T-helper 17 cell (primary cell): Measurements from ENCODE around the gene OR6Y1. TPM values are rescaled to one million over a fixed set of nuclear protein-coding genes. Genes with fewer than 3 reads are reported as not detected.

Experiments used
- ATAC-seq: fragments of 150-1000 bp; cut with Tn5 transposase; 2 replicates; pipeline ENCODE4 v1.10.0; 2021; ENCODE audit warnings: mild to moderate bottlenecking, moderate library complexity
- DNase-seq, 3 donors: peaks; one replicate each; pipeline versions ENCODE4 v3.0.0 to v3.0.0-alpha.2; 2020 to 2021
- H3K9me3 ChIP-seq: one replicate; pipeline ENCODE4 v1.7.0; 2013; ENCODE audit warnings: low read length, mild to moderate bottlenecking; ENCODE audit not compliant: control insufficient read depth, poor library complexity, severe bottlenecking
- H3K27ac Mint-ChIP-seq: one replicate; pipeline ENCODE4 v1.8.0; 2022; ENCODE audit warnings: mild to moderate bottlenecking, moderate library complexity, mixed read lengths
- H3K27me3 Mint-ChIP-seq: one replicate; pipeline ENCODE4 v1.8.0; 2022; ENCODE audit warnings: mixed read lengths
- H3K36me3 Mint-ChIP-seq: one replicate; pipeline ENCODE4 v1.8.0; 2022; ENCODE audit warnings: low read depth, mixed read lengths
- H3K4me1 Mint-ChIP-seq: one replicate; pipeline ENCODE4 v1.8.0; 2022; ENCODE audit warnings: mild to moderate bottlenecking, mixed read lengths
- H3K4me3 Mint-ChIP-seq: one replicate; pipeline ENCODE4 v1.8.0; 2022; ENCODE audit warnings: mild to moderate bottlenecking, moderate library complexity, mixed read lengths
- total RNA-seq, 4 donors: library from RNA in 2 of 4; stranded (reverse) in 2 of 4; gene quantifications; one replicate each; pipeline ENCODE4 v1.2.3 and lab custom pipeline; 2022 to 2026

The OR6Y1 gene
- total RNA-seq, 2 donors from 2014 or later = not detected

DNA sequence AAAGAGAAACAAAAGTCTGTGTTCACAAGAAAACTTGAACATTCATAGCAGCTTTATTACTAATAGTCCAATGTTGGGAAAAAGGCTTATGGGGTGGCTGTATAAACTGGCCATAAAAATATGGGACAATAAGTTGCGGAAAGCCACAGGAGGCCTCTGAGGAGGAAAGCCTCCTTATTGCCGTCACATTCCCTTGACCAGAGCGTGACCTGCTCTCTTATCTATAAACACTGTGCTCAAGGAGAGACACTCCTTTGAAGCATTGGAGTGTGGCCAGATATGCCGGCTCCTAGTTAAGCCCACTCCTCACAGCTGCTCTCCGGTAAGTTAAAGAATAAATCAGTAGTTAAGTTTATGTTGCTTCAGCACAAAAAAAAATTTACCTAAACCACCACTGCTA, 19.7 kb downstream of the OR6Y1 start:
- H3K9me3 ChIP-seq = no peaks in the 10 kb centered on the region
- Mint-ChIP-seq H3K4me1 (peaks cover 2% of the 10 kb centered on the region), H3K27ac (no peak overlapping the region), H3K4me3 (no peak overlapping the region), H3K36me3 (peaks cover 2% of the 10 kb centered on the region), H3K27me3 (peaks cover 42% of the 10 kb centered on the region)
- no peak for ATAC-seq
- no peak for DNase-seq

DNA sequence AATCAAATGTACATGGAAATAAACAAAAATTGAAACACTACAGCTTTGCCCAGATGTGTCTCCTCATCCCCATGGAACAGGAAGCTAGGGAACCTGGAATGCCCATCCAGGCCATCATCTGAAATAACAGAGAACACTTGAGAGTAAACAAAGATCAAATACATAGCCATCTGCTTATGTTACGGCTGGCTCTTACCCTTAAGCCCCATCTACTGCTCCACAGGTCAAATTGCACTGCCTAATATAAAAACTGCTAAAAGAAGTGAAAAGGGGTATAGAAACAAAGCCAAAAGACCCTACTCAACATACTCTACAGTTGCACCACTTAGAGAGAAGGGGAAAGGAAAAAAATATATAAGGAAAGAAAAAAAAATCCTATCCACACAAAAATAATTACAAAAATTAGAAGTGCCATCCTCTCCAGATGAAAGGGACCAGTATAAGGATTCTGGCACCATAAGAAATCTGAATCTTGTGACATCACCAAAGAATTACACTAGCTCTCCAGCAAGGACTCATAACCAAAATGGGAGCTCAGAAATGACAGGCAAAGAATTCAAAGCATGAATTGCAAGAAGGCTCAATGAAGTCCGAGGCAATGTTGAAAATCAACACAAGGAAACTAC, 26.9 kb downstream of the OR6Y1 start:
- peaks cover 9% of the 10 kb centered on the region for H3K36me3 Mint-ChIP-seq
- no peaks in the 10 kb centered on the region for H3K4me1 Mint-ChIP-seq
- ATAC-seq = peak; percentile 76
- H3K27ac Mint-ChIP-seq = no peak overlapping the region
- H3K27me3 Mint-ChIP-seq = peaks cover 75% of the 10 kb centered on the region
- no peaks in the 10 kb centered on the region for H3K9me3 ChIP-seq
- H3K4me3 Mint-ChIP-seq = no peak overlapping the region
- no peak for DNase-seq

DNA sequence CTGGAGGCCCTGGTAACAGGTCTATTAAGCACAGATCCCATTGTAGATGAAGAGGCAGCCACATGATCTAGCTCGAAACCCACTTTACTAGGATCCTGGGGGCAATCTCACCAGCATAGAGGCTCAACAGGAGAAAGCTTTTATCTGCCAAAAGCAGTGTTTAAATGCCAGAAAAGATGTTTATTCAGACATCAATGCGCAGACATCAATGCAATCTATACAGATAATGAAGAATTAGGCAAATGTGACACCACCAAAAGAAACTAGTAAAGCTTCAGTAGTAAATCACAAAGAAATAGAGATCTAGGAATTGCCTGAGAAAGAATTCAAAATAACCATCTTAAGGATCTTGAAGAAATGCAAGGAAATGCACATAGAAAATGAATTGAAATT, 32.5 kb downstream of the OR6Y1 start:
- peaks cover 52% of the 10 kb centered on the region for H3K27me3 Mint-ChIP-seq
- no peak overlapping the region for H3K27ac Mint-ChIP-seq
- ATAC-seq (no peak), DNase-seq (no peak)
- H3K4me1 Mint-ChIP-seq = no peaks in the 10 kb centered on the region
- H3K36me3 Mint-ChIP-seq = peaks cover 4% of the 10 kb centered on the region
- H3K4me3 Mint-ChIP-seq = no peak overlapping the region
- no peaks in the 10 kb centered on the region for H3K9me3 ChIP-seq

DNA sequence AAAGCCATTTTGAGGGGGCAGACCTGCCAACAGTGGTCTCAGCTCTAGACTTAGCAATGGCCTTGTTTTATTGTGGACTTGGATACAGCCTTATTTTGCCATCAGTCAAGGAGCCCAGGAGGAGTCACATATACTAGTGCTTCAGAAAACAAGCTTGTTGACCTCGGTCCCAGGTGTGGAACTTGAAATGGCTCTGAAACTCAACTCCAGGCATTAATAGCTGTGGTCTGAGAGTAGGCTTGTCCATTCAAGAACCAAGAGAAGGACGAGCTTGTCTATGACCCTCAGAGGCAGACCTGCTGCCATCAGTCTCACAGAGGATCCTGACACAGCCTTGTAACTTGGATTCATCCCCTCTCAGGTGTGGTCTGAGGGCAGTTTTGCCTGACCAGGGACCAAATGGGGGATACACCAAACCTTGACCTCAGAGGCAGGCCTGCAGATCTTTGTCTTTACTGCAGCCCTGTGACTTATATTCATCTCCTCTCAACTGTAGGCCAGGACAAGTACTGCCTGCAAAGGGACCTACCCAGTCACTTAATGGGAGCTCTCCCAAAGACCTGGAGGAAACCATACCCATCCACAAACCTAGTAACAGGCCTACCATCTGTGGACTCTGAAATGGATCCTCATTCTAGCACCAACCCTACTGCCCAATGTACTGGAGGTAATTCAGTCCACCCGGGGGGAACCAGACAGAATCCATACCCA, 33.1 kb downstream of the OR6Y1 start:
- Mint-ChIP-seq H3K4me1 (no peaks in the 10 kb centered on the region), H3K36me3 (peaks cover 4% of the 10 kb centered on the region), H3K27me3 (peaks cover 47% of the 10 kb centered on the region), H3K4me3 (no peak overlapping the region), H3K27ac (no peak overlapping the region)
- DNase-seq (no peak), ATAC-seq (no peak)
- H3K9me3 ChIP-seq = no peaks in the 10 kb centered on the region

DNA sequence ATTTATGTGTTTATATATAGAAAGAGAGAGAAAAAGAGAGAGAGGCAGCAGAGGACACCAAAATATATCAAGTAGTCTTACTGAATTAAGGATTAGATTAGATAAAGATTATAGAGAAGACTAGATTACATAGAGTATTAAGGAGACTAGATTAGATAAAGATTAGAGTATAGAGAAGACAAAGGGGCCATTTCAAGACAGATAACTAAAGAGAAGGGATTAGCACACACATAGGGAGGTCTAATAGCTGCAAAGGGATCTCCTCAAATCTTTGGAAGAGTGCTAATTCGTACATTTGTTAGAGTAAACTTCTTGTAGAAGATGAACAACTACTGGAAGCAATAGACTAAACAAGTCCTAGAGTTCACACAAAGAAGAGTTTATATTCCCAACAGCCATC, 34.2 kb downstream of the OR6Y1 start:
- Mint-ChIP-seq H3K4me3 (no peak overlapping the region), H3K4me1 (no peaks in the 10 kb centered on the region), H3K27ac (no peak overlapping the region), H3K27me3 (peaks cover 50% of the 10 kb centered on the region), H3K36me3 (peaks cover 4% of the 10 kb centered on the region)
- H3K9me3 ChIP-seq = no peaks in the 10 kb centered on the region
- DNase-seq (no peak), ATAC-seq (no peak)

DNA sequence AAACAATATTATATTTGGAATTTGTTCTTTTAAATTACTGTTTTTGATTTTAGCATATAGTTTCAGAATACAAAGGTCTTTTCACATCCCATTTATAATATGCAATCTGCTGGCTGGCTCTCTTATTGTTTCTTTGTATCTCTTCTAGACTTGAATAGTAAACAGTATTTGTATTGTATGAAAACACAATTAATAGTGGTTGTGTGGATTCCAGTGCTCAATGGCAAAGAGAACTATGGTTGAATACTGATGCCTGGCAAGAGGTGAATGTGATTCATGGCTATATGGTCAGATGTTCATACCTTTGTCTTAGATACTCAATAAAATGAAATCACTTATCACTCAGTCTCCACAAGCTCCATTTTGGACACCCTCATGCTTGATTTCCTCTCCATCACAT, 37.2 kb downstream of the OR6Y1 start:
- Mint-ChIP-seq H3K27ac (no peak overlapping the region), H3K27me3 (peaks cover 39% of the 10 kb centered on the region), H3K4me3 (no peak overlapping the region), H3K36me3 (peaks cover 4% of the 10 kb centered on the region), H3K4me1 (peaks cover 2% of the 10 kb centered on the region)
- ATAC-seq (no peak), DNase-seq (no peak)
- H3K9me3 ChIP-seq = no peaks in the 10 kb centered on the region

DNA sequence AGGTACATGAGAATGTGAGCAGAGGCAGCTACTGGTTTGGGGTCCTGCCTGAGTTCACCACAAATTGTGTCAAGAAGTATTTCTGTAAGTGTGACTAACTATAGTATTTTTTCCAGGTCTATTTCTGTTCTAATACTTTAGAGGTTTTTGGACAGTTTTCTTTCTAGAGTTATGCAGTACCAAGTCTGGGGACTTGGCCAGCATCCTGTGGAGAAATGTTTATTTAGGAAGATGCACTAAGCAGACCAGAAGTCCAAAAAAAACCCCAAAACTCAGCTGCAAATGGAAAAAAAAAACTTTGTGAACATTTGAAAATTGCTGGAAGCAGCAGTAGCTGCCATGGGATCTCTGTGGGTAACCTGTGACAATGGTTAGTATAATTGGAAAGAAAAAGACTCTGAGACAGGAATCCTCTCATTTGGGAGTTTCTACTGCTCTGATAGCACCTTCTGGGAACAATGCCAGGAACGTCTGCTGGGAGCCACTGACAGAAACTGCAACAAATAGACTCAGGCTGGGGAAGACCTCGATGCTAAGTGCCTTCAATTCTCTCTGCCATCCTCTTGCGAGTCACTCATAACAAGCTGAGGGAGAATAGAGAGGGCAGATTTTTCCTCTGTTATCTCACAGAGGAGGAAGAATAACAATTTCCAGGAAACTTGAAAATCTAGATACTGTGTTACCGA, 44.6 kb downstream of the OR6Y1 start:
- Mint-ChIP-seq H3K4me1 (peaks cover 2% of the 10 kb centered on the region), H3K36me3 (peaks cover 6% of the 10 kb centered on the region), H3K4me3 (no peak overlapping the region), H3K27me3 (peaks cover 50% of the 10 kb centered on the region), H3K27ac (no peak overlapping the region)
- no peak for DNase-seq
- no peaks in the 10 kb centered on the region for H3K9me3 ChIP-seq
- no peak for ATAC-seq

DNA sequence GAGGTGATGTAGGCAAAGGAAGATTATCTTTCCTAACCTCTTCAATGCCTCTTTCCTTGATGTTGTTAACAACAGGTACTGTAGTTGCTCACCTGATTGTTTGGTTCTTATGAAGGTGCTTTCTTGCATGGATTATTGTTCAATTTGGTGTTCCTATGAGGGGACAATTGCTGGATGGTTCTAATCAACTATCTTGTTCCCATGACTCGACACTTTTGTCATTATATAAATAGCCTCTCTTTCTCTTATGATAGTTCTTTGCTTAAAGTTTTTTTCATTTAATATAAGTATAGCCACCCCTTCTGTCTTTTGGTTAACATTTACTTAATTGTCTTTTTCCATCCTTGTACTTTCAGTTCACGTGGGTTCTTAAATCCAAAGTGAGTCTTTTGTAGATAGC, 46.7 kb downstream of the OR6Y1 start:
- Mint-ChIP-seq H3K27ac (no peak overlapping the region), H3K4me3 (no peak overlapping the region), H3K27me3 (peaks cover 54% of the 10 kb centered on the region), H3K4me1 (peaks cover 3% of the 10 kb centered on the region), H3K36me3 (peaks cover 7% of the 10 kb centered on the region)
- ATAC-seq (no peak), DNase-seq (no peak)
- H3K9me3 ChIP-seq = no peaks in the 10 kb centered on the region

DNA sequence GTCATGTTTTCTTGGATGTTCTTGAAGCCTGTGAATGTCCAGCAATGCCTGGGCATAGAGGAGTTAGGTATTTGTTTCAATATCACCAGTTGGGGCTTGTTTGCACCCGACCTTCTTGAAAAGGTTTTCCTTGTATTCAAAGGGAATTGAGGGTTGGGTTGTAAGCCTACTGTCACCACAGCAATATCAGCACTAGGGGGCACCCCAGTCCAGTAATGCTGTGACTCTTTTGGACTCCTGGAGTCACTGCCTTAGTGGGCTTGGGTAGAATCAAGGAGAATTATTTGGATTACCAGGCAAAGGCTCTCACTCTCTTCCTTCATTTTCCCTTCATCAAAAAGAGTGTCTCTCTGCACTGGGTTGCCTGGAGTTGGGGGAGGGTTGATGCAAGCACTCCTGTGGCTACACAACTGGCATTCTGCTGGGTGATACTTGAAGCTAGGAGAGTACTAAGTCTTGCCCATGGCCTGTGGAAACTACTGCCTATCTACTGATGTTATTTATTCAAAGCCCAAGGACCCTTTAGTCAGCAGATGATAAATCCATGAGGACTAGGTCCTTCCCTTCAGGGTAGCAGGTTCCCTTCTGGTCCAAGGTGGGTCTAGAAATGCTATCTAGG, 47.7 kb downstream of the OR6Y1 start:
- peaks cover 3% of the 10 kb centered on the region for H3K4me1 Mint-ChIP-seq
- ATAC-seq (no peak), DNase-seq (peak in 2 of 3 donors; percentile 10 to 15)
- peaks cover 47% of the 10 kb centered on the region for H3K27me3 Mint-ChIP-seq
- no peak overlapping the region for H3K27ac Mint-ChIP-seq
- peaks cover 8% of the 10 kb centered on the region for H3K36me3 Mint-ChIP-seq
- H3K4me3 Mint-ChIP-seq = no peak overlapping the region
- no peaks in the 10 kb centered on the region for H3K9me3 ChIP-seq

DNA sequence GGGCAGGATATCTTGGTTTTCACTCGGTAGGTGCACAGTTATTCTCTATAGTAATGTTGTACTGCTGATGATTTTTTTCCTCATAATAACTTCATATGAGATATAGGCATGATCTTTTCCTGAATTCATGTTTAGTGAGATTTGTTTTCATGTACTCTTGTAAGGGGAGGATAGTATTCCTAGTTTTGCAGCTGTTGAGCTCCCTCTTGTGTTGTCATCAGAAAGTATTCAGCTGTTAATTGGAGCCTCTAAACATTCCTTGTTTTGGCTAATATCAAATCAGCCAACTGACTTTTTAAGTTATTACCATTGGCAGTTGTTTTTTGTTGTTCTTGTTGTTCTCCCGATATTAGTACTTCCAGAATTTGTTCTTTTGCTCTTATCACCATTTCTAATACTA, 57.8 kb downstream of the OR6Y1 start:
- no peak for DNase-seq
- ATAC-seq = no peak
- Mint-ChIP-seq H3K4me1 (peaks cover 5% of the 10 kb centered on the region), H3K27ac (no peak overlapping the region), H3K36me3 (peaks cover 2% of the 10 kb centered on the region), H3K4me3 (no peak overlapping the region), H3K27me3 (peaks cover 45% of the 10 kb centered on the region)
- no peaks in the 10 kb centered on the region for H3K9me3 ChIP-seq

DNA sequence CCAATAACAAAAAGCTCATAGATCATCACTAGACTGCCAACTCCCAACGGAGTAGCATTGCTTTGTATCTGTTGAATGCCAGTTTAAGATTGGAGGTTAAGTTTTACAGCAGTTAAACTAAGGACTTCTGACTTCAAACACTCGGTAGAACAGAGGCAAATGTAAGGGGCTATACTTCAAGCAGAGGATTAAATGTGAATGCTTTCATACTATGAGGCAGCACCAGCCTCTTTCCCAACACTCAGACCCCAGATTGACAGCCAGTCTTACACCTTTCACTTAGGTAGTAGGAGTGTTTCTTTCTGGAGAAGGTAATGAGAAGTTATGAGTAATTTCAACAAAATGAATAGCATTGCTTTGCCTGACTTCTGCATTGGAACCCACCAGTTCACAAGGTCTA, 59.4 kb downstream of the OR6Y1 start:
- H3K36me3 Mint-ChIP-seq = no peaks in the 10 kb centered on the region
- ATAC-seq = no peak
- no peak for DNase-seq
- H3K9me3 ChIP-seq = no peaks in the 10 kb centered on the region
- H3K27me3 Mint-ChIP-seq = peaks cover 37% of the 10 kb centered on the region
- peaks cover 5% of the 10 kb centered on the region for H3K4me1 Mint-ChIP-seq
- no peak overlapping the region for H3K4me3 Mint-ChIP-seq
- H3K27ac Mint-ChIP-seq = no peak overlapping the region
